Measurements from ENCODE around the gene LIM2. TPM values are rescaled to one million over a fixed set of nuclear protein-coding genes. Genes with fewer than 3 reads are reported as not detected.
"Not testable (repeated sequence)": the region's sequence is repeated elsewhere in the genome, so short reads cannot be mapped to it uniquely, and the experiment has no call there.

The LIM2 gene
- total and polyA plus RNA-seq, 7 experiments from 2014 or later, result 1.2 TPM; not detected in 6

DNA sequence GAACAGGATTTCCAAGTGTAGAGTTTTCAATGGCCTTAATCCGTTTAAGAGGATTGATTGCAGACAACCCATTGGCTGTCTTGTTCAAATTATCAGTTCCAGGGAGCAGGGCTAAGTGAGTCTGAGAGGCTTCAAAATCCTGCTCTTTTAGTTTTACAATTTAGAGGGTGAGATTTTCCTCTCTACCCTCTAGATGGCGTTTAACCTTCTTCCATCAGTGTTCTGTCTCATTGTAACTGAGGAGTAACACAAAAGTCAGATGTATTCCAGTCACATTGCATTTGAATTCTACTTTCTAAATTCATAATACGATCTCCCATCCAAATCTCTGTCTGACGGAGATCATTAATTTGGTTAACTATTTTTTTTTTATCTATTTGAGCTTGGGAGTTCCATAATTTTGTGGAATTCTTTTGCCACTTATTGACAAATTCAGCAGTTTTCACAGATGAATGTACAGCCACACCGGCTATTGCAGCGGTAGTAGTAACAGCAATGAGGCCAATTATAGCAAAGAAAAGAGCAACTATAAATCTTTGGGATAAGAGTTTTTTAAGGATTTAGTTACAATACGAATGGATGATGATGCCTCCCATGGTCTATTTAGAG lies 10.4 kb upstream of the LIM2 start:
- no peak overlapping the region for H3K4me3 Mint-ChIP-seq
- intact Hi-C loops (cut with micrococcal nuclease), result loop anchor here in 1 of 2 donors (1.0 kb wide), 1 partner anchor 41 kb away; no protein-coding TSS in a partner anchor
- H3K9me3 Mint-ChIP-seq, result peaks cover 6 to 17% (median 12%) of the 10 kb centered on the region in 11 donors
- ChIA-PET POLR2A (interaction anchor here (0.6 to 1.0 kb wide), 2 partner anchors 49 to 76 kb away, joined by 3 read pairs; no protein-coding TSS in a partner anchor), CTCF (no interaction called here)
- peaks cover 0 to under 1% (median 0%) of the 10 kb centered on the region in 5 donors for H3K27me3 Mint-ChIP-seq
- Histone ChIP-seq H3K27me3 (ENCODE audit: control insufficient read depth in 2 of 2, insufficient read depth in 2 of 2, low read length in 2 of 2) (no peaks in the 10 kb centered on the region), H3K27ac (ENCODE audit: low read depth, low read length) (no peak overlapping the region), H3K4me3 (ENCODE audit: low read length) (no peak overlapping the region), H3K4me1 (ENCODE audit: control insufficient read depth in 2 of 2, insufficient read depth in 2 of 2, low read length in 2 of 2) (peaks cover 0 to 14% of the 10 kb centered on the region in 2 donors), H3K36me3 (ENCODE audit: control insufficient read depth in 2 of 3, insufficient read depth in 3 of 3, low read length in 3 of 3) (no peaks in the 10 kb centered on the region), H3K9me3 (ENCODE audit: control insufficient read depth in 2 of 3, low read length in 3 of 3) (peaks cover 0 to 8% (median 5%) of the 10 kb centered on the region in 3 experiments)
- peaks cover 0 to 38% (median 11%) of the 10 kb centered on the region in 7 donors for H3K4me1 Mint-ChIP-seq
- DNase-seq (peak in 2 of 9 donors; percentile 8 to 18), ATAC-seq (no peak)
- H3K36me3 Mint-ChIP-seq, result peaks cover 4 to 14% (median 11%) of the 10 kb centered on the region in 5 donors
- H3K27ac Mint-ChIP-seq, result no peak overlapping the region

DNA sequence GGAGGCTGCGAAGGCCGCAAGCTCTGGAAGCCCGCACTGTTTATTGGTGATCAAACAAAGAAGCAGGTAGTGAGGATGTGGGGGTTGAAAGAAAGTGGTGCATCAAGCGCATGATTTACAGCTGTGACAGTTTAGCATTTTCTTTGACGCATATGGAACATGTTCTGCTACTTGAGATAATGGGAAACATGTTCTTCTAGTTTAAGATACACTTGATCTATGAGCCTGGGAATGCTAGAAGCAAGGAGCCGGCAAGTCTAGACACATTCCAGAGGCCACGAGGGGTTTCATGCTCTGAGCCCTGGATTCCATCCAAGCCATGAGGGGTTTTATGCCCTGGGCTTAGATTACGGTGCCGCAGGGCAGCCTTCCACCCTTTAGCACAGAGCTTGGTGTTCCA lies 9.7 kb upstream of the LIM2 start:
- DNase-seq; H3K27ac Mint-ChIP-seq; H3K36me3 ChIP-seq (ENCODE audit: control insufficient read depth in 2 of 3, insufficient read depth in 3 of 3, low read length in 3 of 3); H3K27ac ChIP-seq (ENCODE audit: low read depth, low read length); ATAC-seq; H3K27me3 ChIP-seq (ENCODE audit: control insufficient read depth in 2 of 2, insufficient read depth in 2 of 2, low read length in 2 of 2); H3K36me3 Mint-ChIP-seq; H3K4me3 ChIP-seq (ENCODE audit: low read length); CTCF ChIA-PET; H3K27me3 Mint-ChIP-seq; intact Hi-C loops (cut with micrococcal nuclease); H3K9me3 ChIP-seq (ENCODE audit: control insufficient read depth in 2 of 3, low read length in 3 of 3): not testable (repeated sequence)
- Mint-ChIP-seq H3K9me3 (peaks cover 6 to 12% (median 8%) of the 10 kb centered on the region in 11 donors), H3K4me3 (peak overlapping the region in 1 of 10 donors; percentile 16), H3K4me1 (peaks cover 0 to 45% (median 11%) of the 10 kb centered on the region in 7 donors)
- peaks cover 0 to 14% of the 10 kb centered on the region in 2 donors for H3K4me1 ChIP-seq (ENCODE audit: control insufficient read depth in 2 of 2, insufficient read depth in 2 of 2, low read length in 2 of 2)
- POLR2A ChIA-PET, result interaction anchor here (0.6 to 1.0 kb wide), 2 partner anchors 48 to 77 kb away, joined by 3 read pairs; no protein-coding TSS in a partner anchor

DNA sequence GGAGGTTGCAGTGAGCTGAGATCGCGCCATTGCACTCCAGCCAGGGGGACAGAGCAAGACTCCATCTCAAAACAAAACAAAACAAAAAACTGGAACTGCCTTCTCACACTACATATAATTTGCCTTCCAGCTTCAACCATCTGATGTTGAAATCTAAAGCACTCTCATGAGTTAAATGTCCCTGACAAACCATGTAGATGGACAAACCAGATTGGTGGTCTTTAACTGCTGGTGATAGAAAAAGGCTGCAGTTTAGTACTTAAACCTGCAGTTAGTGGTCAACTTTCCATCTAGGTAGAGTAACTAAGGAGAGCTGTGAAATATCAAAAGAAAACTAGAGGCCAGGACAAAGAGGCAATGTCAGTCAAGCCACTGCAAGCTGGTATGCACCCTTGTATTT lies 8.4 kb upstream of the LIM2 start:
- no peaks in the 10 kb centered on the region for H3K9me3 ChIP-seq (ENCODE audit: control insufficient read depth in 2 of 3, low read length in 3 of 3)
- Mint-ChIP-seq H3K9me3 (peaks cover 0 to 4% (median 0%) of the 10 kb centered on the region in 11 donors), H3K27me3 (peaks cover 0 to 2% (median 0%) of the 10 kb centered on the region in 5 donors), H3K36me3 (no peaks in the 10 kb centered on the region), H3K27ac (peak overlapping the region in 1 of 9 donors; percentile 58), H3K4me1 (peaks cover 4 to 50% (median 14%) of the 10 kb centered on the region in 7 donors), H3K4me3 (peak overlapping the region in 1 of 10 donors; percentile 12)
- DNase-seq (no peak), ATAC-seq (no peak)
- ChIA-PET POLR2A (no interaction called here), CTCF (no interaction called here)
- peaks cover 0 to 14% of the 10 kb centered on the region in 2 donors for H3K4me1 ChIP-seq (ENCODE audit: control insufficient read depth in 2 of 2, insufficient read depth in 2 of 2, low read length in 2 of 2)
- H3K27ac ChIP-seq (ENCODE audit: low read depth, low read length), result no peak overlapping the region
- H3K36me3 ChIP-seq (ENCODE audit: control insufficient read depth in 2 of 3, insufficient read depth in 3 of 3, low read length in 3 of 3), result no peaks in the 10 kb centered on the region
- intact Hi-C loops (cut with micrococcal nuclease), result no loop called here
- no peak overlapping the region for H3K4me3 ChIP-seq (ENCODE audit: low read length)
- no peaks in the 10 kb centered on the region for H3K27me3 ChIP-seq (ENCODE audit: control insufficient read depth in 2 of 2, insufficient read depth in 2 of 2, low read length in 2 of 2)

DNA sequence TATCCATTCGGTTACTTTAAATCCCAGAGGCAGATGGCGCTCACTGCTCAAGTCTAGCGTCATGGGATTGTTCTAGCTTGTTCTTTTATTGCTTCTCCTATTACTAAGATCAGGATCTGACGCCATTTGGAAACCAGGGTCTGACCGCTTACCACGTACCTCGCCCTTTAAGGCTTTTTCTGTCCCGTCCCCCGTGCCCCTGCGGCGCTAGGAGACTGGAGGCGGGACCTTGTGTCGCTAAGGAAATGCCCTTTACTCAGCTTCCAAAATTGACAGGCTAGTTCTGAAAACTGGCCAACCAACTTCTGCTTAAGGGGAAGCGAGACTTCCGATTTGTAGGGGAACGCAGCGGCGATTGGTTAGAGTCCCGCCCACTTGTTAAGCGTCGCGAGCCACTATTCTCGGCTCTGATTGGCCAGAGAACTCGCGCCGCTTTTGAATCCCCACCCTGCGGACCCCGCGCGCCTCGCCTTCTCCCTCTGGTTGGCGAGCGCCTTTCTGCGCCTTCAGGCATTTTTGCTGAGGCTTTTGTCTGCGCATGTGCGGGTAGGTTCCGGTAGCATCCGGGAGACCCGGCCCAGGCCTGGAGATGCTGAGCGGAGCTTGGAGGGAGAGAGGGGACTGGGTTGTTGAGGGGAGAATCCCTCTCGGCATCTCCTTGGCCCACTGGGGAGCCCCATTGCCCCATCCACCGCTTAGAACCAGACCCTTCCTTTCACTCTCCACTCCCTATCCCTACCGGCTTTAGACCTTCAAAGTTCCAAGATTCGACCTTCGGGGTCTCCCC lies 6.5 kb upstream of the LIM2 start:
- peak overlapping the region; percentile 79 to 91 (median 86) for H3K4me3 Mint-ChIP-seq
- POLR2A ChIA-PET, result interaction anchor here (0.6 to 1.2 kb wide), 2 partner anchors 26 to 850 kb away, joined by 3 to 5 read pairs; no protein-coding TSS in a partner anchor
- H3K27me3 ChIP-seq (ENCODE audit: control insufficient read depth in 2 of 2, insufficient read depth in 2 of 2, low read length in 2 of 2), result no peaks in the 10 kb centered on the region
- H3K36me3 ChIP-seq (ENCODE audit: control insufficient read depth in 2 of 3, insufficient read depth in 3 of 3, low read length in 3 of 3), result no peaks in the 10 kb centered on the region
- peaks cover 6 to 60% (median 16%) of the 10 kb centered on the region in 7 donors for H3K4me1 Mint-ChIP-seq
- peak overlapping the region; percentile 32 to 97 (median 73) for H3K27ac Mint-ChIP-seq
- H3K4me3 ChIP-seq (ENCODE audit: low read length), result peak overlapping the region; percentile 46
- H3K9me3 ChIP-seq (ENCODE audit: control insufficient read depth in 2 of 3, low read length in 3 of 3), result no peaks in the 10 kb centered on the region
- DNase-seq, result peak; percentile 64 to 91 (median 86)
- intact Hi-C loops (cut with micrococcal nuclease), result loop anchor here (1.0 to 2.0 kb wide), 6 partner anchors 27 to 285 kb away; partner anchors contain the start of gene CTU1 (in 1 of the 2)
- H3K9me3 Mint-ChIP-seq, result no peaks in the 10 kb centered on the region
- peaks cover 0 to 14% of the 10 kb centered on the region in 2 donors for H3K4me1 ChIP-seq (ENCODE audit: control insufficient read depth in 2 of 2, insufficient read depth in 2 of 2, low read length in 2 of 2)
- no peaks in the 10 kb centered on the region for H3K36me3 Mint-ChIP-seq
- peaks cover 0 to 4% (median 0%) of the 10 kb centered on the region in 5 donors for H3K27me3 Mint-ChIP-seq
- peak; percentile 95 for ATAC-seq
- CTCF ChIA-PET, result interaction anchor here (0.6 kb wide), 1 partner anchor 39 kb away, joined by 6 read pairs; no protein-coding TSS in a partner anchor
- H3K27ac ChIP-seq (ENCODE audit: low read depth, low read length), result peak overlapping the region; percentile 50

DNA sequence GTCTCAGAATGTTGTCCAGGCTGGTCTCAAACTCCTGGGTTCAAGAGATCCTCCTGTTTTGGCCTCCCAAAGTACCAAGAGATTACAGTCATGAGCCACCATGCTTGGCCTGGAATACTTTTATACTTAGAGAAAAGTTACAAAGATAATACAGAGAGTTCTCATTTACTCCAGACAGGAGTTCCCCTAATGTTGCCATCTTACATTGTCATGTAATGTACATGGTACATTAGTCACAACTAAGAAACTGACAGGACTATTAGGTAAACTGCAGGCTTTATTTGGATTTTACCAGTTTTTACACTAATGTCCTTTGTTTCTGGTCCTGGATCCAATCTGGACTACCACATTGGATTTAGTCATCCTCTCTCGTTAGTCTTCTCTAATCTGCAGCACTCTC lies 4.9 kb upstream of the LIM2 start:
- H3K36me3 ChIP-seq (ENCODE audit: control insufficient read depth in 2 of 3, insufficient read depth in 3 of 3, low read length in 3 of 3), result no peaks in the 10 kb centered on the region
- H3K4me1 ChIP-seq (ENCODE audit: control insufficient read depth in 2 of 2, insufficient read depth in 2 of 2, low read length in 2 of 2), result peaks cover 0 to 19% of the 10 kb centered on the region in 2 donors
- intact Hi-C loops (cut with micrococcal nuclease), result no loop called here
- no peak overlapping the region for H3K4me3 ChIP-seq (ENCODE audit: low read length)
- ATAC-seq (no peak), DNase-seq (no peak)
- peak overlapping the region in 6 of 10 donors; percentile 18 to 71 (median 37) for H3K4me3 Mint-ChIP-seq
- H3K27me3 Mint-ChIP-seq, result peaks cover 0 to 4% (median 0%) of the 10 kb centered on the region in 5 donors
- H3K27ac Mint-ChIP-seq, result peak overlapping the region in 1 of 9 donors; percentile 74
- ChIA-PET CTCF (interaction anchor here (0.6 kb wide), 1 partner anchor 43 kb away, joined by 3 read pairs; no protein-coding TSS in a partner anchor), POLR2A (no interaction called here)
- H3K27ac ChIP-seq (ENCODE audit: low read depth, low read length), result no peak overlapping the region
- no peaks in the 10 kb centered on the region for H3K9me3 Mint-ChIP-seq
- H3K27me3 ChIP-seq (ENCODE audit: control insufficient read depth in 2 of 2, insufficient read depth in 2 of 2, low read length in 2 of 2), result no peaks in the 10 kb centered on the region
- no peaks in the 10 kb centered on the region for H3K36me3 Mint-ChIP-seq
- peaks cover 6 to 54% (median 16%) of the 10 kb centered on the region in 7 donors for H3K4me1 Mint-ChIP-seq
- no peaks in the 10 kb centered on the region for H3K9me3 ChIP-seq (ENCODE audit: control insufficient read depth in 2 of 3, low read length in 3 of 3)

DNA sequence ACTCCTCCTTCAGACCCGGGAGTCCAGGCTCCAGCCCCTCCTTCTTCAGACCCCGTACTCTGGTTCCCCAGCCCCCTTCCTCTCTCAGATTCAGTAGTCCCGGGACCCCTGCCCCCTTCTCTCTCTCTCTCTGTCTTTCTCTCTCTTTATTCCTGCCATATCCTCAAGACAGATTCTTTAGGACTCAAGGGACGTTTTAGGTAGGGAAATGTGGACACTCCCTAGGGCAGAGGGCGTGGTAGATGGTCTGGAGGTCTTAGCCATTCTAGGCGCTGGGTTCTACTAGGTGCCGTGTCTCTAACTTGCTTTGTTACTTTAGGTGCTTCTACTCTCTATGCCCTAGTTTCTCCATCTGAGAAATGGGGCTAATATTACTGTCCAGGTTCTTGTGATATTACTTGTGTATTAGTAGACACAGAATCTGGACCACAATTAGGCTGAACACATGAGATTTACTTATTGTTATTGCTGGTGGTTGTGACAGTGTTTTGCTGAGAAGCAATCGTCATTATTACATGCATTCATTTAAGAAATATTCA lies 3.4 kb upstream of the LIM2 start:
- intact Hi-C loops (cut with micrococcal nuclease), result no loop called here
- peaks cover 6 to 53% (median 16%) of the 10 kb centered on the region in 7 donors for H3K4me1 Mint-ChIP-seq
- H3K27ac Mint-ChIP-seq, result peak overlapping the region in 2 of 9 donors; percentile 56 to 77
- Histone ChIP-seq H3K4me1 (ENCODE audit: control insufficient read depth in 2 of 2, insufficient read depth in 2 of 2, low read length in 2 of 2) (peaks cover 0 to 27% of the 10 kb centered on the region in 2 donors), H3K9me3 (ENCODE audit: control insufficient read depth in 2 of 3, low read length in 3 of 3) (no peaks in the 10 kb centered on the region), H3K27me3 (ENCODE audit: control insufficient read depth in 2 of 2, insufficient read depth in 2 of 2, low read length in 2 of 2) (no peaks in the 10 kb centered on the region), H3K4me3 (ENCODE audit: low read length) (no peak overlapping the region), H3K27ac (ENCODE audit: low read depth, low read length) (no peak overlapping the region), H3K36me3 (ENCODE audit: control insufficient read depth in 2 of 3, insufficient read depth in 3 of 3, low read length in 3 of 3) (no peaks in the 10 kb centered on the region)
- H3K4me3 Mint-ChIP-seq, result peak overlapping the region in 3 of 10 donors; percentile 1 to 55 (median 38)
- peaks cover 0 to 4% (median 0%) of the 10 kb centered on the region in 5 donors for H3K27me3 Mint-ChIP-seq
- ATAC-seq (no peak), DNase-seq (no peak)
- ChIA-PET CTCF (no interaction called here), POLR2A (no interaction called here)
- H3K9me3 Mint-ChIP-seq, result no peaks in the 10 kb centered on the region
- no peaks in the 10 kb centered on the region for H3K36me3 Mint-ChIP-seq
